NK-92 treated with Interleukin-12 subunit alpha and Interleukin-12 subunit beta, amount 100 ng/mL, for 24 hours (cell line): Measurements from ENCODE around the gene IRS4.

Experiments
- DNase-seq: peaks from one replicate; lab custom pipeline; 2025; lab: John Stamatoyannopoulos, UW

The IRS4 gene

GRCh38 chrX:108736509-108737479, at the start of gene IRS4:
Gene IRS4 (minus strand): TSS chrX:108736563.
- DNase-seq = no peak

GRCh38 chrX:108772549-108772948, 36.2 kb upstream of the IRS4 start:
- DNase-seq = no peak

- no peak for DNase-seq
These were observed 27.2 kb upstream of the IRS4 start for GRCh38 chrX:108763559-108763958.

GRCh38 chrX:108740299-108740774, 4.0 kb upstream of the IRS4 start:
- no peak for DNase-seq

GRCh38 chrX:108737754-108738153, 1.4 kb upstream of the IRS4 start:
- no peak for DNase-seq

GRCh38 chrX:108735679-108736508, 469 bp downstream of the IRS4 start:
- DNase-seq = no peak

GRCh38 chrX:108735091-108735678, 1.2 kb downstream of the IRS4 start:
- DNase-seq = no peak

- DNase-seq = no peak
These were observed 1.9 kb downstream of the IRS4 start for GRCh38 chrX:108734426-108734825.

GRCh38 chrX:108732630-108733321, 3.6 kb downstream of the IRS4 start:
- DNase-seq = no peak

- no peak for DNase-seq
These were observed 5.2 kb downstream of the IRS4 start for GRCh38 chrX:108731153-108731552.

GRCh38 chrX:108726748-108727147, 9.6 kb downstream of the IRS4 start:
- no peak for DNase-seq

- no peak for DNase-seq
These were observed 13.8 kb downstream of the IRS4 start for GRCh38 chrX:108722561-108722960.

- DNase-seq = no peak
These were observed 23.5 kb downstream of the IRS4 start for GRCh38 chrX:108712886-108713285.

GRCh38 chrX:108704839-108705238, 31.5 kb downstream of the IRS4 start:
- DNase-seq = no peak

- no peak for DNase-seq
These were observed 33.8 kb downstream of the IRS4 start for GRCh38 chrX:108702530-108702929.

- DNase-seq = no peak
These were observed 34.7 kb downstream of the IRS4 start for GRCh38 chrX:108701633-108702032.

- no peak for DNase-seq
These were observed 37.0 kb downstream of the IRS4 start for GRCh38 chrX:108699368-108699767.

- no peak for DNase-seq
These were observed 39.7 kb downstream of the IRS4 start for GRCh38 chrX:108696690-108697089.
